ENCODE data around the gene TNS2. TPM values are rescaled to one million over a fixed set of nuclear protein-coding genes. Genes with fewer than 3 reads are reported as not detected.

The TNS2 gene
- total and polyA plus RNA-seq, 2 of the 13 experiments (the other 11 are each of a cell fraction or from before 2014, with no cell fraction given), result 8.9 to 20.4 TPM

DNA sequence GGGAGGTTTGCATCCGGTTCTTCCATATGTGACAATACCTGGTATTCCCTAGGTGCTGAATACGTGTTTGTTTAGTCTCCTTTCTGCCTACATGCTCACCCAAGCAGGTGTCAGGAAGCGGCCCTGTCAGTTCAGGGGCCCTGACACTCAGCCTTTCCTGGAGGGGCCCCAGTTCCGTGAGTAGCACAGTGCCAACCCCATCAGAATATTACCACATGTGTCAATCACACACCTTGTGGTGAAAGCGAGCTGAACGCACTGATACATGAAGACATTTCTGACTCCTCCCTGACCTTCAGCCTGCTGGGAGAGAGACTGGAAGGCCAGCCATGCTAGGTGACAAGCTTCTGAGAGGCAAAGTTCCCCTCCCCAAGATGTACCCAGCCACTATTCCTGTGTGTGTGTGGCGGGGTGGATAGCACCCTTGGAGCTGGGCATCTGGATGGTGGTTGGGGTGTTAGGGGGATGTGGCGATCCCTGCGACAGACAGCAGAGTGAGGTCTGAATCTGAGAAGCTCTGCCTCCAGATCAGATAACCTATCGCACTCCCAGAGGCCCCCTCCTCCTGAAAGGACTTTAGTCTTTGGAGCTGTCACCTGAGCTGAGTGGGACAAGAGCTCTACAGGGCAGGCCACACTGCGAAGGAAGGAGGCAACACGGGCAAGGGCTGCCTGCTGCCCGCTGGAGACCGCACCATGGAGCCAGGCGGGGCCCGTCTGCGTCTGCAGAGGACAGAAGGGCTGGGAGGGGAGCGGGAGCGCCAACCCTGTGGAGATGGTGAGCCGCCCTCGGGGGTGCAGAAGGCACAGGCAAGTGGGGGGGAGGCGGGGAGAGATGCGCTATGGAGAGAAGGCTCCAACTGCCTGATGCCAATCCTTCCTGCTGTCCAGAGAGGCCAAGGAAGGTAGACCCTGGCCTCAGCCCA is 53.3 kb downstream of the TNS2 start, which contains the start of gene SOAT2 (continued):
- no peak for TF ChIP-seq ZNF782 (CRISPR knock-in tag; IDR thresholded peaks at IDR 0.05; ENCODE audit: borderline replicate concordance)
- TF ChIP-seq HNRNPH1 (optimal IDR thresholded peaks at IDR 0.05; ENCODE audit: low read depth, low read length), result no peak
- peak; percentile 72; the same call in 1 of the 2 replicates for TF ChIP-seq ATF7-NPFF (CRISPR knock-in tag; IDR thresholded peaks at IDR 0.05; ENCODE audit: low read depth)
- TF ChIP-seq, protein P1, sequence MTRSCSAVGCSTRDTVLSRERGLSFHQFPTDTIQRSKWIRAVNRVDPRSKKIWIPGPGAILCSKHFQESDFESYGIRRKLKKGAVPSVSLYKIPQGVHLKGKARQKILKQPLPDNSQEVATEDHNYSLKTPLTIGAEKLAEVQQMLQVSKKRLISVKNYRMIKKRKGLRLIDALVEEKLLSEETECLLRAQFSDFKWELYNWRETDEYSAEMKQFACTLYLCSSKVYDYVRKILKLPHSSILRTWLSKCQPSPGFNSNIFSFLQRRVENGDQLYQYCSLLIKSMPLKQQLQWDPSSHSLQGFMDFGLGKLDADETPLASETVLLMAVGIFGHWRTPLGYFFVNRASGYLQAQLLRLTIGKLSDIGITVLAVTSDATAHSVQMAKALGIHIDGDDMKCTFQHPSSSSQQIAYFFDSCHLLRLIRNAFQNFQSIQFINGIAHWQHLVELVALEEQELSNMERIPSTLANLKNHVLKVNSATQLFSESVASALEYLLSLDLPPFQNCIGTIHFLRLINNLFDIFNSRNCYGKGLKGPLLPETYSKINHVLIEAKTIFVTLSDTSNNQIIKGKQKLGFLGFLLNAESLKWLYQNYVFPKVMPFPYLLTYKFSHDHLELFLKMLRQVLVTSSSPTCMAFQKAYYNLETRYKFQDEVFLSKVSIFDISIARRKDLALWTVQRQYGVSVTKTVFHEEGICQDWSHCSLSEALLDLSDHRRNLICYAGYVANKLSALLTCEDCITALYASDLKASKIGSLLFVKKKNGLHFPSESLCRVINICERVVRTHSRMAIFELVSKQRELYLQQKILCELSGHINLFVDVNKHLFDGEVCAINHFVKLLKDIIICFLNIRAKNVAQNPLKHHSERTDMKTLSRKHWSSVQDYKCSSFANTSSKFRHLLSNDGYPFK (CRISPR knock-in tag; IDR thresholded peaks at IDR 0.05; ENCODE audit: borderline replicate concordance), result peak; percentile 63; the same call in 1 of the 2 replicates
- TF ChIP-seq TP53 (CRISPR knock-in tag; conservative IDR thresholded peaks at IDR 0.05), result no peak
- TF ChIP-seq EHMT2 (IDR thresholded peaks at IDR 0.05; ENCODE audit: borderline replicate concordance, low read depth, low read length), result no peak
- TF ChIP-seq FOXJ3 (CRISPR knock-in tag; IDR thresholded peaks at IDR 0.05; ENCODE audit: borderline replicate concordance), result peak; percentile 20; the same call in 1 of the 2 replicates
- TF ChIP-seq KAT7 (CRISPR knock-in tag; IDR thresholded peaks at IDR 0.05; ENCODE audit: borderline replicate concordance), result no peak
- no peak for TF ChIP-seq BRCA1 (CRISPR knock-in tag; IDR thresholded peaks at IDR 0.05)
- TF ChIP-seq ZNF772 (CRISPR knock-in tag; IDR thresholded peaks at IDR 0.05), result no peak
- no peak for TF ChIP-seq SNRNP70 (IDR thresholded peaks at IDR 0.05; ENCODE audit: low read depth, low read length)
- TF ChIP-seq ZSCAN12 (CRISPR knock-in tag; IDR thresholded peaks at IDR 0.05), result no peak
- peak; percentile 18 for TF ChIP-seq GABPB1 (CRISPR knock-in tag; IDR thresholded peaks at IDR 0.05)
- TF ChIP-seq SOX13 (IDR thresholded peaks at IDR 0.05), result 0 out of 2 replicates have a peak, but pooled peaks have one; percentile 7
- peak in 1 of 2 experiments; percentile 49; a peak in 1 of 4 replicates for TF ChIP-seq SOX13 (CRISPR knock-in tag; conservative IDR thresholded peaks at IDR 0.05 in 1 of 2, IDR thresholded peaks at IDR 0.05 in 1 of 2)
- peak; percentile 59 for TF ChIP-seq SALL1 (CRISPR knock-in tag; IDR thresholded peaks at IDR 0.05)
- no peak for TF ChIP-seq ATRX (CRISPR knock-in tag; IDR thresholded peaks at IDR 0.05; ENCODE audit: borderline replicate concordance)
- TF ChIP-seq SALL2 (CRISPR knock-in tag; IDR thresholded peaks at IDR 0.05), result no peak; the same call in 1 of the 2 replicates
- TF ChIP-seq, protein P2, sequence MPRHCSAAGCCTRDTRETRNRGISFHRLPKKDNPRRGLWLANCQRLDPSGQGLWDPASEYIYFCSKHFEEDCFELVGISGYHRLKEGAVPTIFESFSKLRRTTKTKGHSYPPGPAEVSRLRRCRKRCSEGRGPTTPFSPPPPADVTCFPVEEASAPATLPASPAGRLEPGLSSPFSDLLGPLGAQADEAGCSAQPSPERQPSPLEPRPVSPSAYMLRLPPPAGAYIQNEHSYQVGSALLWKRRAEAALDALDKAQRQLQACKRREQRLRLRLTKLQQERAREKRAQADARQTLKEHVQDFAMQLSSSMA (CRISPR knock-in tag; IDR thresholded peaks at IDR 0.05), result no peak
- no peak for TF ChIP-seq CHD2 (IDR thresholded peaks at IDR 0.05; ENCODE audit: low read depth, low read length)
- TF ChIP-seq KDM5B (CRISPR knock-in tag; IDR thresholded peaks at IDR 0.05; ENCODE audit: borderline replicate concordance), result no peak
- no peak for TF ChIP-seq ELF4 (CRISPR knock-in tag; IDR thresholded peaks at IDR 0.05; ENCODE audit: borderline replicate concordance)
- TF ChIP-seq, protein P3, sequence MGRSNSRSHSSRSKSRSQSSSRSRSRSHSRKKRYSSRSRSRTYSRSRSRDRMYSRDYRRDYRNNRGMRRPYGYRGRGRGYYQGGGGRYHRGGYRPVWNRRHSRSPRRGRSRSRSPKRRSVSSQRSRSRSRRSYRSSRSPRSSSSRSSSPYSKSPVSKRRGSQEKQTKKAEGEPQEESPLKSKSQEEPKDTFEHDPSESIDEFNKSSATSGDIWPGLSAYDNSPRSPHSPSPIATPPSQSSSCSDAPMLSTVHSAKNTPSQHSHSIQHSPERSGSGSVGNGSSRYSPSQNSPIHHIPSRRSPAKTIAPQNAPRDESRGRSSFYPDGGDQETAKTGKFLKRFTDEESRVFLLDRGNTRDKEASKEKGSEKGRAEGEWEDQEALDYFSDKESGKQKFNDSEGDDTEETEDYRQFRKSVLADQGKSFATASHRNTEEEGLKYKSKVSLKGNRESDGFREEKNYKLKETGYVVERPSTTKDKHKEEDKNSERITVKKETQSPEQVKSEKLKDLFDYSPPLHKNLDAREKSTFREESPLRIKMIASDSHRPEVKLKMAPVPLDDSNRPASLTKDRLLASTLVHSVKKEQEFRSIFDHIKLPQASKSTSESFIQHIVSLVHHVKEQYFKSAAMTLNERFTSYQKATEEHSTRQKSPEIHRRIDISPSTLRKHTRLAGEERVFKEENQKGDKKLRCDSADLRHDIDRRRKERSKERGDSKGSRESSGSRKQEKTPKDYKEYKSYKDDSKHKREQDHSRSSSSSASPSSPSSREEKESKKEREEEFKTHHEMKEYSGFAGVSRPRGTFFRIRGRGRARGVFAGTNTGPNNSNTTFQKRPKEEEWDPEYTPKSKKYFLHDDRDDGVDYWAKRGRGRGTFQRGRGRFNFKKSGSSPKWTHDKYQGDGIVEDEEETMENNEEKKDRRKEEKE (IDR thresholded peaks at IDR 0.05), result no peak

Measured in HepG2 (cell line).